CD14-positive monocyte (primary cell): ENCODE data around the gene NEGR1. TPM values are rescaled to one million over a fixed set of nuclear protein-coding genes. Genes with fewer than 3 reads are reported as not detected.
"Not testable (repeated sequence)": the region's sequence is repeated elsewhere in the genome, so short reads cannot be mapped to it uniquely, and the experiment has no call there.

Experiments
- DNase-seq, 3 donors: peaks; one replicate each; pipeline ENCODE4 v3.0.0-alpha.2; 2011 to 2022
- H2AFZ ChIP-seq: 2 replicates; pipeline ENCODE4 v1.6.0; 2012; ENCODE audit warnings: mild to moderate bottlenecking, low read depth, low read length, inconsistent platforms; ENCODE audit not compliant: insufficient read depth, poor library complexity, severe bottlenecking
- H3K27ac ChIP-seq, 2 donors: 1 replicate in 1 of 2; 2 replicates in 1 of 2; pipeline ENCODE4 v1.5.1; 2012 to 2013; ENCODE audit warnings: low read length in 2 of 2, control low read depth in 1 of 2, inconsistent platforms in 1 of 2, low read depth in 1 of 2, mild to moderate bottlenecking in 1 of 2
- H3K27me3 ChIP-seq, 2 donors: one replicate each; pipeline versions ENCODE4 v1.6.0 to v1.6.1; 2011 to 2013; ENCODE audit warnings: low read length in 2 of 2; ENCODE audit not compliant: control insufficient read depth in 2 of 2, insufficient read depth in 2 of 2
- H3K36me3 ChIP-seq, 2 donors: replicated peaks in 1 of 2; 1 replicate in 1 of 2; 2 replicates in 1 of 2; pipeline versions ENCODE4 v1.5.1 to v1.6.1; 2012 to 2013; ENCODE audit warnings: low read length in 2 of 2, control low read depth in 1 of 2, inconsistent platforms in 1 of 2, mild to moderate bottlenecking in 1 of 2; ENCODE audit not compliant: insufficient read depth in 2 of 2, control insufficient read depth in 1 of 2
- H3K4me1 ChIP-seq, 2 donors: 1 replicate in 1 of 2; 2 replicates in 1 of 2; pipeline versions ENCODE4 v1.5.1 to v1.6.1; 2012 to 2013; ENCODE audit warnings: low read length in 2 of 2, control low read depth in 1 of 2, inconsistent platforms in 1 of 2, mild to moderate bottlenecking in 1 of 2, moderate library complexity in 1 of 2; ENCODE audit not compliant: insufficient read depth in 2 of 2, control insufficient read depth in 1 of 2
- H3K4me2 ChIP-seq: replicated peaks from 2 replicates; pipeline ENCODE3; 2012; ENCODE audit warnings: low read length, moderate library complexity, mild to moderate bottlenecking; ENCODE audit not compliant: poor library complexity, severe bottlenecking; ENCODE audit errors: extremely low read depth
- H3K4me3 ChIP-seq, 3 experiments: fragments of 200-600 bp in 1 of 3; sonication (generic) in 1 of 3; replicated peaks in 1 of 3; 1 replicate in 2 of 3; 2 replicates in 1 of 3; pipeline ENCODE4 v1.5.1; 2011 to 2013; ENCODE audit warnings: low read length in 3 of 3, mild to moderate bottlenecking in 3 of 3, control low read depth in 2 of 3, low read depth in 2 of 3, inconsistent platforms in 1 of 3, moderate library complexity in 1 of 3
- H3K79me2 ChIP-seq: 2 replicates; pipeline ENCODE4 v1.6.0; 2012; ENCODE audit warnings: mild to moderate bottlenecking, control low read depth, inconsistent platforms, low read length, moderate library complexity; ENCODE audit not compliant: insufficient read depth
- H3K9ac ChIP-seq: 2 replicates; pipeline ENCODE4 v1.6.0; 2017; ENCODE audit warnings: low read length, mild to moderate bottlenecking; ENCODE audit not compliant: insufficient read depth, poor library complexity, severe bottlenecking
- H3K9me3 ChIP-seq, 2 donors: replicated peaks in 1 of 2; 1 replicate in 1 of 2; 2 replicates in 1 of 2; pipeline versions ENCODE4 v1.5.1 to v1.6.1; 2012 to 2013; ENCODE audit warnings: low read length in 2 of 2, control low read depth in 1 of 2; ENCODE audit not compliant: control insufficient read depth in 1 of 2, insufficient read depth in 1 of 2
- H4K20me1 ChIP-seq: 2 replicates; pipeline ENCODE4 v1.6.0; 2012; ENCODE audit warnings: mild to moderate bottlenecking, low read length, control low read depth, moderate library complexity; ENCODE audit not compliant: insufficient read depth
- H3K27ac Mint-ChIP-seq, 7 donors: one replicate each; pipeline ENCODE4 v1.8.0; 2020; ENCODE audit warnings: mild to moderate bottlenecking in 7 of 7, mixed read lengths in 7 of 7, moderate library complexity in 6 of 7, inconsistent platforms in 2 of 7
- H3K27me3 Mint-ChIP-seq, 3 donors: one replicate each; pipeline ENCODE4 v1.8.0; 2021 to 2022; ENCODE audit warnings: low read depth in 3 of 3, mild to moderate bottlenecking in 3 of 3, mixed read lengths in 3 of 3, moderate library complexity in 3 of 3, inconsistent platforms in 1 of 3
- H3K36me3 Mint-ChIP-seq, 2 donors: one replicate each; pipeline ENCODE4 v1.8.0; 2020; ENCODE audit warnings: mixed read lengths in 2 of 2, inconsistent platforms in 1 of 2, mild to moderate bottlenecking in 1 of 2
- H3K4me1 Mint-ChIP-seq: one replicate; pipeline ENCODE4 v1.8.0; 2020; ENCODE audit warnings: mild to moderate bottlenecking, mixed read lengths
- H3K4me3 Mint-ChIP-seq, 2 donors: one replicate each; pipeline ENCODE4 v1.8.0; 2020; ENCODE audit warnings: mild to moderate bottlenecking in 2 of 2, mixed read lengths in 2 of 2, moderate library complexity in 1 of 2
- H3K9me3 Mint-ChIP-seq, 7 donors: one replicate each; pipeline ENCODE4 v1.8.0; 2020 to 2022; ENCODE audit warnings: mixed read lengths in 7 of 7, mild to moderate bottlenecking in 6 of 7, moderate library complexity in 6 of 7, inconsistent platforms in 2 of 7
- CTCF ChIP-seq: fragments of 200-600 bp; IDR thresholded peaks from one replicate; pipeline ENCODE4 v1.8.0; 2022; ENCODE audit warnings: antibody characterized with exemption, mild to moderate bottlenecking
- WGBS: methylation state at CpG from one replicate; pipeline ENCODE4 v1.1.5; 2013; ENCODE audit warnings: missing lambda C conversion rate; ENCODE audit not compliant: insufficient coverage; 5-methylcytosine and 5-hydroxymethylcytosine counted together
- intact Hi-C, 2 donors: fragments of 100-400 bp; cut with micrococcal nuclease; formaldehyde crosslinking; loops; one replicate each; pipeline versions ENCODE4 v1.15.0 to v1.15.1; 2023
- polyA plus RNA-seq, 3 donors: library from polyadenylated mRNA; depleted of rRNA in 1 of 3; unstranded in 2 of 3; stranded (reverse) in 1 of 3; fragments of 300-500 nt in 2 of 3; fragments of >200 nt in 1 of 3; fragmentation: Illumina TruSeq in 2 of 3; gene quantifications; 1 replicate in 2 of 3; 2 replicates in 1 of 3; pipeline ENCODE4 v1.2.3, GENCODE V29; 2012 to 2021

Gene NEGR1
- polyA plus RNA-seq, 3 donors = 0.03 to 0.15 (median 0.13) TPM

GRCh38 chr1:71908303-71908702 is 374.0 kb downstream of the NEGR1 start:
- Mint-ChIP-seq H3K36me3 (no peaks in the 10 kb centered on the region), H3K27me3 (no peaks in the 10 kb centered on the region), H3K9me3 (peaks cover 0 to 6% (median 0%) of the 10 kb centered on the region in 7 donors), H3K27ac (no peak overlapping the region), H3K4me3 (no peak overlapping the region), H3K4me1 (no peaks in the 10 kb centered on the region)
- intact Hi-C loops = no loop called here
- H3K4me3 ChIP-seq = no peak overlapping the region
- H3K27ac ChIP-seq = no peak overlapping the region
- no peaks in the 10 kb centered on the region for H3K36me3 ChIP-seq
- no peaks in the 10 kb centered on the region for H3K9me3 ChIP-seq
- no peak overlapping the region for H2AFZ ChIP-seq
- DNase-seq = no peak
- H3K4me2 ChIP-seq = no peak overlapping the region
- no peaks in the 10 kb centered on the region for H4K20me1 ChIP-seq
- no peak overlapping the region for H3K9ac ChIP-seq
- H3K27me3 ChIP-seq = no peaks in the 10 kb centered on the region
- no peak for TF ChIP-seq CTCF
- H3K79me2 ChIP-seq = no peaks in the 10 kb centered on the region
- 100% methylated on average over 1 of the region's 1 CpG for WGBS
- no peaks in the 10 kb centered on the region for H3K4me1 ChIP-seq

- Mint-ChIP-seq H3K4me3 (no peak overlapping the region), H3K27me3 (peaks cover 0 to 6% (median 0%) of the 10 kb centered on the region in 3 donors), H3K9me3 (peaks cover 0 to 7% (median 3%) of the 10 kb centered on the region in 7 donors), H3K27ac (no peak overlapping the region), H3K36me3 (no peaks in the 10 kb centered on the region), H3K4me1 (no peaks in the 10 kb centered on the region)
- H3K9ac ChIP-seq = no peak overlapping the region
- H3K36me3 ChIP-seq = no peaks in the 10 kb centered on the region
- no CpG with 5 or more reads among the region's 2 CpGs for WGBS
- H2AFZ ChIP-seq = no peak overlapping the region
- no peaks in the 10 kb centered on the region for H3K9me3 ChIP-seq
- DNase-seq = no peak
- H3K27ac ChIP-seq = no peak overlapping the region
- no peaks in the 10 kb centered on the region for H4K20me1 ChIP-seq
- H3K4me2 ChIP-seq = no peak overlapping the region
- intact Hi-C loops = no loop called here
- no peaks in the 10 kb centered on the region for H3K27me3 ChIP-seq
- TF ChIP-seq CTCF = no peak
- H3K4me3 ChIP-seq = no peak overlapping the region
- H3K79me2 ChIP-seq = no peaks in the 10 kb centered on the region
- no peaks in the 10 kb centered on the region for H3K4me1 ChIP-seq
These were observed 382.5 kb downstream of the NEGR1 start for GRCh38 chr1:71899881-71900280.

GRCh38 chr1:71888166-71888565 is 394.2 kb downstream of the NEGR1 start:
- H3K4me2 ChIP-seq, H3K79me2 ChIP-seq, H3K4me3 Mint-ChIP-seq, H3K36me3 ChIP-seq, H3K9ac ChIP-seq, H3K36me3 Mint-ChIP-seq, H3K9me3 ChIP-seq, H3K4me1 ChIP-seq, H4K20me1 ChIP-seq, H3K27ac Mint-ChIP-seq, H3K27me3 ChIP-seq, intact Hi-C loops, H3K27ac ChIP-seq, DNase-seq, H3K4me1 Mint-ChIP-seq, H2AFZ ChIP-seq, H3K4me3 ChIP-seq, H3K27me3 Mint-ChIP-seq: not testable (repeated sequence)
- H3K9me3 Mint-ChIP-seq = peaks cover 0 to 16% (median 9%) of the 10 kb centered on the region in 7 donors
- WGBS = 95% methylated on average over 12 of the region's 23 CpGs
